ENCODE measurements around the gene C12orf76.
"Not testable (repeated sequence)": the region's sequence is repeated elsewhere in the genome, so short reads cannot be mapped to it uniquely, and the experiment has no call there.

C12orf76 gene

DNA sequence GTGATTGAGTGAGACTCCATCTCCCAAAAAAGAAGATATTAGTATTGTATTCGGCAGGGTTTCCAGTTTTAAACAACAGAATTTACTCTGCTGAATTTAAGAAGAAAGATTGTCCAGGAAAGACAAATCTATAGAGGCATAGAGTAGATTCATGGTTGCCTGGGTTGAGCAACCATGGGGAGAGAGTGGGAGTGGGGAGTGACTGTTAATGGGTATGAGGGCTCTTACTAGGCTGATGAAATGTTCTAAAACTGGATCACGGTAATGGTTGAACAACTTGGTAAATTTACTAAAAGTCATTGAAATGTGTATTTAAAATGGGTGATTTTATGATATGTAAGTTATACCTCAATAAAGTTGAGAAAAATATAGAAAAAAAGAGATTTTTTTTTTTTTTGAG lies 13.9 kb upstream of the C12orf76 start:
- DNase-seq = no peak

DNA sequence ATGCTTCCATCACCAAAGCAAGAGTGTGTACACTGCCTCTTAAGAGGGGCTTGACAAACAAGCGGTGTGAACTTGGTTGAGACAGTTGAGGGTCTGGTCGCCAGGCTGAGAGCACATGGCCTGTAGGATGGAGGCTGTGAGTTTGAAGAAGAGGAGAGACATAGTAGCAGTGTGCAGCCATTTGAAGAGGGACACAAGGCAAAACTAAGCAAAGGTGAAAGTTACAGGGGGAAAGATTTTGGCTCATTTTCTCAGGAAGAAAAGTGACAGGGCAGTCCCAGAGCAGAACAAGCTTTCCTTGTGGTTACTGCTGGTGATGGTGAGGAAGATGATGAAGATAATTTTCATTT lies 11.3 kb upstream of the C12orf76 start:
- no peak for DNase-seq

DNA sequence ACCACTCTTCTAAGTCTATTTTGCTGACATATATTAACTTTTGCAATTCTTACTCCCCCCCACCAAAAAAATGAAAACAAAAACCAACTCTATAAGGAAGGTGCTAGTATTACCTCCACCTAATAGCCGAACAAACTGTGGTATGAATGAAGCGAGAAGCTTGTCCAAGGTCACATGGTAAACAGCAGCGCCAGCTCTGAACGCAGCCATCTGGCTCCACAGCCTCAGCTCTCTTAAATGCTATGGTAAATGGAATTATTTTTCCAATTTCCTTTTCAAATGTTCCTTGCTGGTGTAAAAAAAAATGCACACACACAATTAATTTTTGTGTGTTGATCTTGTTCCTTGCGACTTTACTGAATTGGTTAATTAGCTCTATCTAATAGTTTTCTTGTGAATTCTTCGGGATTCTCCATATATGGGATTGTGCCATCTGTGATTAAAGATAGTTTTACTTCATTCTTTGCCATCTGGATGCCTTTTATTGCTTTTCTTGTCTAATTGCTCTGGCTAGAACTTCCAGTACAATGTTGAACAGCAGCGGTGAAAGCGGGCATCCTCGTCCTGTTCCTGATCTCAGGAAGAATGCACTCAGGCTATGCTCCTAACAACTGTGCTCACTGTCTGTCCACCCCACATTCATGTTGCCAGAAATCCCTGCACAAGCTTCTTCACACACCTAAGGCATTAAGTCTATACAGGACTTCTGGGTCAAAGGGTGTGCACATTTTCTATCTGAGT lies 10.7 kb upstream of the C12orf76 start:
- no peak for DNase-seq

DNA sequence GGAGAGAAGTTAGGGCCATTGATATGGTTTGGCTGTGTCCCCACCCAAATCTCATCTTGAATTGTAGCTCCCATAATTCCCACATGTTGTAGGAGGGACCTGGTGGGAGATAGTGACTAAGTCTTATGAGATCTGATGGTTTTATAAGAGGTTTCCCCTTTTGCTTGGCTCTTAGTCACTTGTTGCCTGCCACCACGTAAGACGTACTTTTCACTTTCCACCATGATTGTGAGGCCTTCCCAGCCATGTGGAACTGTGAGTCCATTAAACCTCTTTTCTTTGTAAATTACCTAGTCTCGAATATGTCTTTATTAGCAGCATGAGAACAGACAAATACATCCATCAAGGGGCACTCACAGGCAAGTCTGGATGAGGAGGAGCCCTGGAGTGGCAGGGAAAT lies 8.3 kb upstream of the C12orf76 start:
- not testable (repeated sequence) for DNase-seq

DNA sequence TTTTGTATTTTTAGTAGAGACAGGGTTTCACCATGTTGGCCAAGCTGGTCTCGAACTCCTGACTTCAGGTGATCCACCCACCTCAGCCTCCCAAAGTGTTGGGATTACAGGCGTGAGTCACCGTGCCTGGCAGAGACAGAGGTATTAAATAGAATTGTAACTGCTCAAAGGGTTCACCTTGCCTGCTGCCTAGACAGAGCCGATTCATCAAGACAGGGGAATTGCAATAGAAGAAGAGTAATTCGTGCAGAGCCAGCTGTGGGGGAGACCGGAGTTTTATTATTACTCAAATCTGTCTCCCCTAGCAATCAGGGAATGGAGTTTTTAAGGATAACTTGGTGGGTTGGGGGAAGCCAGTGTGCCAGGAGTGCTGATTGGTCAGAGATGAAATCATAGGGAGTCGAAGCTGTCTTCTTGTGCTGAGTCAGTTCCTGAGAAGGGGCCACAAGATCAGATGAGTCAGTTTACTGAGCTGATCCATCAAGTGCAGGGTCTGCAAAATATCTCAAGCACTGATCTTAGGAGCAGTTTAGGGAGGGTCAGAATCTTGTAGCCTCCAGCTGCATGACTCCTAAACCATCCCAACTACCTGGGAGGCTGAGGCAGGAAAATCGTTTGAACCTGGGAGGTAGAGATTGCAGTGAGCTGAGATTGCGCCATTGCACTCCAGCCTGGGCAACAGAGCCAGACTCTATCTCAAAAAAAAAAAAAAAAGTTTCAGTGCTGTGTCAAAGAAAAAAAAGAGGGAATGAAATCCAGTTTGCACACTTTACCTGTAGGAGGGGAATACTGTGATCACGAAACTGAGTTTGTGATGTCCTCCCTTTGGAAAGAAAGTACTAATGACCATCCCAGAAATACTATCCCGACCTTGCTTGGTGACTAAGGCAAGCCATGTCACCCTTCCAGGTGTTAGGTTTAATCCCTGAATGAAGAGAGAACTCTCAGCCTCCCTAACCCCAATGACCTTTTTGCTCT lies 7.3 kb upstream of the C12orf76 start:
- peak in 1 of 5 donors; percentile 46 for DNase-seq

DNA sequence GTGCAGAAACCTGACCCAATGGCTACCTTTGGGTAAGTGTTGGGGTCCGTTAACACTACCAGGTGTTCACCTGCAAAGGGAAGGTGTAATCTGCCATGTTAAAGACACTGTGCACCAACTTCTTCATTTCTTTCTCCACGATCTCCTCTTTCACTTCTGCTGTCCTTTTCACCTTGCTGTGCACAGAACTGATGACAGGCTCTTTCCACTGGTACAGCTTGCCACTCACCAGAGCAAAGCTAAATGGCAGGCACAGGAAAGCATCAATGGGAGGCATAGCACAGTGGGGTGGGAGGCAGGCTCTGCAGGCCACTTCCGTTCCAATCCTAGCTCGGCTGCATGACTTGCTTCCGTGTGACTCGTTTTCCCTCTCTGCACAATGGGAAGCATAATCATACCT lies 2.6 kb upstream of the C12orf76 start:
- no peak for DNase-seq

DNA sequence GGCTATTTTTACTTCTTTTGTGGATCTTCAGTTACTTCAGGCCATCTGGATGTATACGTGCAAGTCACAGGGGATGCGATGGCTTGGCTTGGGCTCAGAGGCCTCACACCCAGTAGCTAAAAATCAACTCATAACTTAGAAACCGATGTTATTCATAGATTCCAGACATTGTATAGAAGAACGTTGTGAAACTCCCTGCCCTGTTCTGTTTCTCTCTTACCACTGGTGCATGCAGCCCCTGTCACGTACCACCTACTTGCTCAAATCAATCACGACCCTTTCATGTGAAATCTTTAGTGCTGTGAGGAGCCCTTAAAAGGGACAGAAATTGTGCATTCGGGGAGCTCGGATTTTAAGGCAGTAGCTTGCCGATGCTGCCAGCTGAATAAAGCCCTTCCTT lies 1.3 kb upstream of the C12orf76 start:
- DNase-seq = not testable (repeated sequence)

DNA sequence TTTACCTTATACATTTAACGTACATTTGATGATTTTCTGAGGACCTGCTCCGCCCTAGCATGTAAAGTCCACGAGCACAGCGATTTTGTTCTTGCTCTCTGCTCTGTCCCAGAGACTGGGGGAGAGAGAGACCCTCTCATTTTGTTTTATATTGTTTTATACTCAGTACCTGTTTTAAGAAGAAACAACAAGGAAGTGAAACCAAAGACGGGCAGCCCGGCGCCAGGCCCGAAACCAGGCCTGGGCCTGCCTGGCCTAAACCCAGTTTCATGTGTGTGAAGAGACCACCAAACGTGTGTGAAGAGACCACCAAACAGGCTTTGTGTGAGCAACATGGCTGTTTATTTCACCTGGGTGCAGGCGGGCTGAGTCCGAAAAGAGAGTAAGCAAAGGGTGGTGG lies 712 bp upstream of the C12orf76 start:
- DNase-seq = not testable (repeated sequence)

DNA sequence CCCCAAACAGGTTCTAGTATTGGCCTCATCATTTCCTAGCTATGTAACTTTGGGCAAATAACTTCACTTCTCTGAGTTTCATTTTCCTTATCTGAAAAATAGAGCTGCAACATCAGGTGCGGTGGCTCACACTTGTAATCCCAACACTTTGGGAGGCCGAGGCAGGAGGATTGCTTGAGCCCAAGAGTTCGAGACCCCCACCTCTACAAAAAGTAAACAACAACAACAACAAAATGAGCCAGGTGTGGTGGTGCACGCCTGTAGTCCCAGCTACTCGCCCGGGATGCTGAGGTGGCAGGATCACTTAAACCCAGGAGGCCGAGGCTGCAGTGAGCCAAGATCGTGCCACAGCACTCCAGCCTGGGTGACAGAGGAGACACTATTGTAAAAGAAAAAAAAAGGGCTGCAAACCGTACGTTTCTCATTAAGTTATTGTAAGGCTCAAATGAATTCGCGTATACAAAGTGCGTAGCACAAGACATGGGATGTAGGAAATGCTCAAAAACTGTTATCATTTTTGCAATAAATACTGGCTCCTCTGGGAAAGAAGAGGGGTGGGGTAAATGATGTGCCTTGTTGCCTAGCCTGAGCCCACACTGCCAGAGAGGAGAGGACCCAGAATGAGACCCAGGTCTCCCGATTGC lies 903 bp downstream of the C12orf76 start:
- DNase-seq = no peak

DNA sequence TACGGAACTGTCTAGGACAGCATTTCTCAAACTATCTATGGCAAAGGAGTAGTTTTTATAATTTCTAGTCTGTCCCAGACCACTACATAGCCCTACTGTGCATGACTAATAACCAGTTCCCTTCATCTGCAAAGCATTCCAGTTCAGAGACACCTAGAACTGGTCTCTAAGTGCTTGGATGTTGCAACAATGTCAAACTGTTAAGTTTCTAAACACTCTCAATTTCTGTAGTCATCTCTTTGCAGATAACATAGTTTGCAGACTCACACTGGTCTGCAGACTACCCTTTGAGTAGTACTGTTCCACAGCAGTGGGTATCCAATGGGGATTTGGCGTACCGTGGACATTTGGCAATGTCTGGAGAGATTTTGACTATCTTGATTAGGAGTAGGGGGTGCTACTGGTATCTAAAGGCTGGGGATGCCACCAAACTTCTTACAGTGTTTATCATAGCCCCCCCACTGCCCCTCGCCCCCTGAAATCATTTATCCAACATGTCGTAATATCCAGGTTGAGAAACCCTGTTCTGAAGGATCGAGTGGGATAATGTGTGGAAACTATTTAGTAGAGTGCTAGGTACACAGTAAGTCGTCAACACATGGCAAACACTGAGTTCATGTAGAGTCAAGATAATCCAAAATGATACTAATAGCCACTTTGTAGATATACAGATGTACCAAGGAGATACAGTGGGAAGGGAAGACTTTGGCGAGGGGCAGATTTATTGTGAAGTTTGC lies 1.7 kb downstream of the C12orf76 start:
- no peak for DNase-seq

DNA sequence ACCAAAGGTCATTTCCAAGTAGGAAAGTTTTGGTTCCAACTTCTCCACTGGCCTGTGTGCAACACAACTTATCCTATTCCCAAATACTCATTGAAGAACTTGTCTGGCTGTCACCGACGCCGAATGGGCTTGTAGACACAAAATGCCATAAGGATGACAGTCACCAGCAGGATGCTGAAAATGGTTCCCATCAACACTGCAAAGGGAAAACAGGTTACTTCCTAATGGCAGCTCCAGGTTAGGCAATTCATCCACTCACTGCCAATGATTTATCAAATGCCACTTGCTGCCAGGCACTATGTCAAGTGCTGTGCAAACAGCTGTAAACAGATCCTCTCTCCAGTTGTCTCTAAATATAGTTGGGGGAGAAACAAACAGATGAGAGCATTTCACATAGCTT lies 6.1 kb downstream of the C12orf76 start:
- no peak for DNase-seq

DNA sequence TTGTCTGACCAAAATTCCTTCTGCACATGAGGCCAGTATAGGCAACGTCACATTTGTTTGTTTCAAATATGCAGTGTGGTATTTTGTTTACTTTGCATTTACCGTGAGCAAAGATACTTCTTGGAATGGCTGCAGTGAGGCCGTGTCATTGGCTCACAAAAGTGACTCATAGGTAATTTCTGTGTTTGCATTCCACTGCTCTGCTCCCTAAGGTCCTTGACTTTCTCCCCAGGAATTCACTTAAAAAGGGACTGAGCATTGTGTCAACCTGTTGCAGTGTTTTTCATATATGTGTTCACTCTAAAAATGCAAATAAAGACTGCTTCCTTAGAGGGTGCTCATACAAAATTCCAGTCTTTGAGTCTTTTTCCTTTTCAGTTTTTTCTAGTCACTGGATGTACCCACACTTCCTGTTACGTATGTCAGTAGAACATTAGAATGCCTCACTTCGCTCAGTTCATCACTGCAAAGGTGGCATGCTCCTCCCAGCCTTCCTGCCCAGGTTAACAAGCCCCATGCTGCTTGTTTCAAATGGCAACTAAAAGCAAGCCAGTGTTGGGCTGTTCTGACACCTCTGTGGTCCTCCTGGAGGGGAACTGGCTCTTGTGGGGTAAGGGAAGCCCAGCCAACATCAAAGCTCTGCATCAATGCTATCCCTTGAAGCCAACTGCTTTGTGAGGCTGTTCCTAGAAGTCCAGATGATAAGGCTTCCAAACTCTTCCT lies 9.1 kb downstream of the C12orf76 start:
- peak in 1 of 5 donors; percentile 68 for DNase-seq

DNA sequence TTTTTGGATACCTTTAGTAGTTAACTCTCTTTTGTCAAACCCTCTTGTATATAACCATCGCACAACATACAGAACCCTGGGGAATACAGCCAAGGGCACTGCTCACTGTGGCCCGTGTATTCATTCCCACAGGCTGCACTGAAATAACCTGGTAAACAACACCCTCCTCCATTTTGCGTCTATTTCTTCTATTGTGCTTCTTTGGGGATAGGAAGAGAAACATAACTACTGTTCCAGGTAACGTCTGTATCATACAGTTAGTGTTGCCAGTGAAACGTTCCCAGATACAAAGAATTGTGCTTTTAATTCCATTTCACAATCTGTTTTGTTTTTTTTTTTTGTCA lies 9.6 kb downstream of the C12orf76 start:
- no peak for DNase-seq

DNA sequence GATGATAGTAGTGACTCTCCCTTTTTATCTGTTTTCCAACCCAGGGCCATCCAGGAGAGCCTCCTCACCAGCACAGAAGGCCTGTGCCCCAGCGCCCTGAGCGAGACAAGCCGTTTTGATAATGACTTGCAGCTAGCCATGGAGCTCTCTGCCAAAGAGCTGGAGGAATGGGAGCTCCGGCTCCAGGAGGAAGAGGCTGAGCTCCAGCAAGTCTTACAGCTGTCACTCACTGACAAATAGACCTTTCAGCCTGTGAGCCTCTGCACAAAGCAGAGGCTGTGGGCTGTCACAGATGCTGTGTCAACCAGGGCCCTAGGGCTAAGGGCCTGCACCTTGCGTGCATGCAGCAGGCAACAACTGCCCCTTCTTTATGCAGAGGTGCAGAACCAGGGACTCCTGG lies 11.0 kb downstream of the C12orf76 start:
- DNase-seq = no peak

DNA sequence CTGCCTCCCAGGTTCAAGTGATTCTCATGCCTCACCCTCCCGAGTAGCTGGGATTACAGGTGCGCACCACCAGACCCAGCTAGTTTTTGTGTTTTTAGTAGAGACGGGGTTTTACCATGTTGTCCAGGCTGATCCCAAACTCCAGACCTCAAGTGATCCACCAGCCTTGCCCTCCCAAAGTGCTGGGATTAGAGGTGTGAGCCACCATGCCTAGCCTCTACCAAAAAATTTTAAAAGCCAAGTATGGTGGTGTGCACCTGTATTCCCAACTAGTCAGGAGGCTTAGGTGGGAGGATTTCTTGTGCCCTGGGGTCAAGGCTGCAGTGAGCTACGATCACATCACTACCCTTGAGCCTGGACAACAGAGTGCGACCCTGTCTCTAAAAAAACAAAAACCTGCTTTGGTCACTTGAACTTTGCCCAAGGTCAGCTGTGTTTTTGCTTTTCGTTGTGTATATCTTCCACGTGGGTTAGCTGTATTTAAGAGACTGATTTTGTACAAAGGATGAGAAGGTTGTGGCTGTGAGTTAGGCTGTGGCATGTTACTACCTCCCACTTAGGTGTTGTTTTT lies 12.7 kb downstream of the C12orf76 start:
- no peak for DNase-seq

DNA sequence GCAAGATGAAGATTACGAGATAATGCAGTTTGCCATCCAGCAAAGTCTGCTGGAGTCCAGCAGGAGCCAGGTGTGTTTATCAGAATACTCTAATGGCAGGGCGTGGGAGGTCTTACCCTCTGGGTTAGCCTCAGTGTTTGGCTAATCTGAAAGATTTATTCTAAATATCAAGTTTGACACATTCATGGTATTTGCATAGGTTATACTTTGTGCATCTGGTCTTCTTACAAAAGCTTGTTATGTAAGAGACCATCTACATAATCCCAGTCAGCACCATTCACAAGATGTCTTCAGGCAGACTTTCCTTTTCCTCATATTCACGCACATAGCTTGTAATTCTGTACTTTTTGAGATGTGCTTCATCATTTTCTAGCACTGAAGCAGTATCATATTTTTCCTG lies 14.4 kb downstream of the C12orf76 start:
- DNase-seq = no peak

DNA sequence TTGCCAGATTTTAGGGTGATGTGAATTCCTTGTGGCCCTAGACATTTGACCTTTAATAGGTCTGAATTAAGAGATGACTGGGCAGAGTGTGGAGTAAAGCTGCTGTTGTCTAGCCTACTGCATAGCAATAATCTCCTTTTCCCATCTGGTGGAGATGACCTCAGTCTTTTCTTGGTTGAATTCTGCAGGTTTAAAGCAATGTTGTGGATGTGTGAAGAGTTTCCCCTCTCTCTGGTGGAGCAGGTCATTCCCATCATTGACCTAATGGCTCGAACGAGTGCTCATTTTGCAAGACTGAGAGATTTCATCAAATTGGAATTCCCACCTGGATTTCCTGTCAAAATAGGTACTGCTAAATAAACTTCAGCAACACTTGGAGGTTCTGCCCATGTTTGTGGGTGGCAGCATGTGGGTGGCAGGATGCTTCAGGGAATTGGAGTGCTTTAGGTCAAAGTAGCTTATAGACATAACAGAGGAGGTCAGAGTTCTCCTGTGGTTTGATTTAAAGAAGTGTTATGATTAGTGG lies 19.0 kb downstream of the C12orf76 start:
- DNase-seq = no peak

DNA sequence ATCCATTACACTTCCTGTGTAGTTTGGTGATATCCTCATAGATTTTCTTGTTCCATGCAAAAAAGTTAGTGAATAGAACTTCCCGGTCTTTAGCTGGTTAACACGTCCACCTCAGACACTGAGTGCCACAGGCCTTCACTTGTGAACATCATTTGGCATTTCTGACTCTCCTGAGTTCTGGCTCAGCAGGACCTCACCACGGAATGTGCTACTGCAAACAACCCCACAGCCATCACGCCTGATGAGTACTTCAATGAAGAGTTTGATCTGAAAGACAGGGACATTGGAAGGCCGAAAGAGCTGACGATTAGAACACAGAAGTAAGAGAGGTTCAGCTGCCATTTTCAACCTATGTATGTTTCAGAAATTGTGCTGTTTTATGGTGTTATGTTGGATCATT lies 20.0 kb downstream of the C12orf76 start:
- DNase-seq = no peak

DNA sequence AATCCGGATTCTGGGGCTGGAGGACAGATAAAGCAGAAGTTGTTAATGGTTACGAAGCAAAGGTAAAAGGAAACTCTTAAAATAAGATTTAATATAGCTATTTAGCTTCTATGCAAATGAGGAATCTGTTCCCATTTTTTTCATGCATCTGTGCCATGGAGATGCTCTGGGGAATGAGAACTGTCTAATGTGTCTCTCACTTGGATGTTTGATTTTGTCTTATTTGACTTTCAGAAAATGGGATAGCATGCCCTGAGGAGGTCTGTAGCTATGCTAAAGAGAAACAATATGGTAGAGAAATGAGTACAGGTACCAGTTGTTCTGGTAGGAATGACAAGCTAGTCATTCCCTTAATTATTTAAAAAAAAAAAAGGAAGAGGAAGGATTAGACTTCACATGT lies 24.3 kb downstream of the C12orf76 start:
- DNase-seq = no peak

DNA sequence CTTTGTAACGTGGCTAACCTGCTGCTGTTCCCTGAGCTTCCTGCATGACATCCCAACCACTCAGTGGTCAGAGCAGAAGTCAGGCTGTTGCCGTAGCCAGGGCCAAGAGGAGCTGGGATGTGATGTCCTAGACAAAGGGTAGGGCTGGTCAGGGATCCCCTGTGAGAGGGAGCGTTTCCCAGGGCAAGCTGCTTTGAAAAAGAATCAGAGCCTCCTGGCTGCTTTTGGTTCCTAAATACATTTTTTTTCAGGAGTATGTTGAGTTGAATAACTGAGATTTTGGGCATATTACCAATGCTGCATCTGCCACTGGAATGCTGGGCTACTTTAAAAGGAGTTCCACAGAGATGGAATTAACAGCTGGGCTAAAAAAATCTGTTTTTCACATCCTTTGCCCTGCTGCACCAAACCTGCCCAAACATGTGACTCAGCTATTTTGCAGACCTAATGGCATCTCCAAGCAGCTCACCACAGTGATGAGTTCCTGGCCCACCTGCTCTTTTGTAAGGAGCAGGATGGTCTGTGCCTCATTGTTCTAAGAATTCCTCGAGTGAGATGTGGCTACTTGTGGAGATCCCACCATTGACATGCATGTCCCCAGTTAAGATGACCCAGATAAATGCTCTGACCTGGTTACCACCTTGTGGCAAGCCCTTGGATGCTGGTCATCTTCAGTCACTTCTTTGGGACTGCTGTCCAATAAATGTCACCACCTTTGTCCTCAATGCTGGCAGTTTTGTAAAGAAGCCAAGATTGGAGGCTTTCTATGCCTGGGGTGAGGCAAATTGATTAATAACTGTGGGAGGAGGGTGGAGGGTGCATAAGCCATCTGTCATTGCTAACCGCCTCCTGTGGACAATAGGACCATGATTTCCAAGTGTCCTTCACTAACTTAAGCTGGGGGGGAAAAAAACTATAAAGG lies 25.0 kb downstream of the C12orf76 start:
- no peak for DNase-seq

DNA sequence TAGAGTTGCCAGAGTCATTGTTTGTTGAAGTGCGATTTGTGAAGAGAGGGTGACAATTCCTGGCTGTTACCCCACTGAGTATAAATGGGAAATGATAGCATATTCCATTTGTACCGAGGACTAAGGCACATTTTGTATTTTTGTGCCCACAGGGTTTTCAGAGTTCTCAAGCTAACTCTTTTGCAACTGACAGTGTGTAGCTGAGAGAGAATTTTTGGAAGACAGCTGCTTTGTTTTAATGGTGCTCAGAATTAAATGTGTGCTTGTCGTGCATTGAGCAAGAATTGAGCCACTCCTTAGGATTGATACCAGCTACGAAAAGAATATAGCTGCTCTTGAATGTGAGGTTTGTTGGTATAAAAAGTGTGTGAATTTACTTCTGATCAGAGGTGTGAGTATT lies 27.4 kb downstream of the C12orf76 start:
- no peak for DNase-seq
